Tibial nerve (tissue), 4 donors: ENCODE data around the gene AVEN.

Source experiments
- EP300 ChIP-seq, 2 donors: sonication (generic); formaldehyde crosslinking; IDR thresholded peaks; one replicate each; pipeline ENCODE4 v1.6.1; 2017; ENCODE audit warnings: antibody characterized with exemption in 2 of 2, mild to moderate bottlenecking in 1 of 2
- POLR2A ChIP-seq, 2 donors: fragments of 450-650 bp; IDR thresholded peaks; one replicate each; pipeline ENCODE4 v1.6.1; 2017; ENCODE audit warnings: antibody characterized with exemption in 2 of 2, mild to moderate bottlenecking in 2 of 2, moderate library complexity in 2 of 2
- TF ChIP-seq, protein P1 (sequence below), 5 experiments: fragments of 200-600 bp in 3 of 5; fragments of 450-650 bp in 2 of 5; sonication (generic) in 3 of 5; IDR thresholded peaks; one replicate each; pipeline ENCODE4 v1.5.1; 2016 to 2019; ENCODE audit warnings: antibody characterized with exemption in 5 of 5, mild to moderate bottlenecking in 3 of 5, moderate library complexity in 2 of 5

- TF ChIP-seq, protein P1, sequence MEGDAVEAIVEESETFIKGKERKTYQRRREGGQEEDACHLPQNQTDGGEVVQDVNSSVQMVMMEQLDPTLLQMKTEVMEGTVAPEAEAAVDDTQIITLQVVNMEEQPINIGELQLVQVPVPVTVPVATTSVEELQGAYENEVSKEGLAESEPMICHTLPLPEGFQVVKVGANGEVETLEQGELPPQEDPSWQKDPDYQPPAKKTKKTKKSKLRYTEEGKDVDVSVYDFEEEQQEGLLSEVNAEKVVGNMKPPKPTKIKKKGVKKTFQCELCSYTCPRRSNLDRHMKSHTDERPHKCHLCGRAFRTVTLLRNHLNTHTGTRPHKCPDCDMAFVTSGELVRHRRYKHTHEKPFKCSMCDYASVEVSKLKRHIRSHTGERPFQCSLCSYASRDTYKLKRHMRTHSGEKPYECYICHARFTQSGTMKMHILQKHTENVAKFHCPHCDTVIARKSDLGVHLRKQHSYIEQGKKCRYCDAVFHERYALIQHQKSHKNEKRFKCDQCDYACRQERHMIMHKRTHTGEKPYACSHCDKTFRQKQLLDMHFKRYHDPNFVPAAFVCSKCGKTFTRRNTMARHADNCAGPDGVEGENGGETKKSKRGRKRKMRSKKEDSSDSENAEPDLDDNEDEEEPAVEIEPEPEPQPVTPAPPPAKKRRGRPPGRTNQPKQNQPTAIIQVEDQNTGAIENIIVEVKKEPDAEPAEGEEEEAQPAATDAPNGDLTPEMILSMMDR (IDR thresholded peaks at IDR 0.05), result no peak
- TF ChIP-seq POLR2A (IDR thresholded peaks at IDR 0.05), result no peak
- no peak for TF ChIP-seq EP300 (IDR thresholded peaks at IDR 0.05)
These were observed 39.9 kb upstream of the AVEN start for GRCh38 chr15:34078900-34079299.
